Neural cell (in vitro differentiated cells): ENCODE measurements around the gene SOX13. TPM values are rescaled to one million over a fixed set of nuclear protein-coding genes. Genes with fewer than 3 reads are reported as not detected.

ENCODE experiments used
- H2AFZ ChIP-seq: fragments of 200-600, 300-800 bp; sonication (generic), shearing (Covaris generic); 2 replicates; pipeline ENCODE4 v1.6.0; 2014; ENCODE audit warnings: low read depth, mild to moderate bottlenecking, antibody characterized with exemption, low read length, moderate library complexity
- H3F3A ChIP-seq: fragments of 200-600 bp; shearing (Covaris generic); 2 replicates; pipeline ENCODE4 v1.6.1; 2016; ENCODE audit warnings: mild to moderate bottlenecking, moderate library complexity, mixed read lengths, antibody characterized with exemption, low read length; ENCODE audit not compliant: insufficient read depth, poor library complexity, severe bottlenecking
- H3K27ac ChIP-seq: fragments of 200-600, 300-800 bp; sonication (generic), shearing (Covaris generic); 2 replicates; pipeline ENCODE4 v1.5.1; 2014; ENCODE audit warnings: mild to moderate bottlenecking, low read length, moderate library complexity
- H3K27me3 ChIP-seq: fragments of 300-800, 200-600 bp; sonication (generic), shearing (Covaris generic); 2 replicates; pipeline ENCODE4 v1.6.0; 2014; ENCODE audit warnings: mild to moderate bottlenecking, low read depth, low read length, moderate library complexity; ENCODE audit not compliant: insufficient read depth
- H3K36me3 ChIP-seq: fragments of 300-800, 200-600 bp; sonication (generic), shearing (Covaris generic); 2 replicates; pipeline ENCODE4 v1.5.1; 2014; ENCODE audit warnings: mild to moderate bottlenecking, antibody characterized with exemption, low read length, moderate library complexity; ENCODE audit not compliant: insufficient read depth
- H3K4me2 ChIP-seq: fragments of 300-800, 200-600 bp; sonication (generic), shearing (Covaris generic); 2 replicates; pipeline ENCODE4 v1.6.0; 2014; ENCODE audit warnings: mild to moderate bottlenecking, low read length
- H3K4me3 ChIP-seq: fragments of 300-800, 200-600 bp; sonication (generic), shearing (Covaris generic); 2 replicates; pipeline ENCODE4 v1.5.1; 2014; ENCODE audit warnings: mild to moderate bottlenecking, low read length, moderate library complexity
- H3K79me2 ChIP-seq: fragments of 200-600 bp; shearing (Covaris generic); replicated peaks from 2 replicates; pipeline ENCODE4 v1.6.0; 2014; ENCODE audit warnings: mild to moderate bottlenecking, low read length, moderate library complexity; ENCODE audit not compliant: insufficient read depth
- H3K9ac ChIP-seq: fragments of 300-800, 200-600 bp; sonication (generic), shearing (Covaris generic); 2 replicates; pipeline ENCODE4 v1.6.1; 2016; ENCODE audit warnings: mild to moderate bottlenecking, low read length, mixed read lengths
- H3K9me2 ChIP-seq: fragments of 200-600 bp; shearing (Covaris generic); 2 replicates; pipeline ENCODE4 v1.6.1; 2016; ENCODE audit warnings: mild to moderate bottlenecking, low read length, mixed read lengths; ENCODE audit not compliant: insufficient read depth
- H3K9me3 ChIP-seq: fragments of 200-600, 300-800 bp; sonication (generic), shearing (Covaris generic); 2 replicates; pipeline ENCODE4 v1.6.1; 2016; ENCODE audit warnings: mild to moderate bottlenecking, mixed run types, low read length, moderate library complexity, mixed read lengths
- H4K20me1 ChIP-seq: fragments of 200-600 bp; shearing (Covaris generic); 2 replicates; pipeline ENCODE4 v1.6.1; 2016; ENCODE audit warnings: mild to moderate bottlenecking, mixed run types; ENCODE audit not compliant: insufficient read depth
- CTCF ChIP-seq: fragments of 450-650 bp; IDR thresholded peaks from 2 replicates; pipeline ENCODE4 v1.5.1; 2014; ENCODE audit warnings: antibody characterized with exemption, mild to moderate bottlenecking, moderate library complexity; ENCODE audit not compliant: poor library complexity, severe bottlenecking
- EP300 ChIP-seq: fragments of 450-650 bp; conservative IDR thresholded peaks from 2 replicates; pipeline ENCODE4 v1.6.1; 2014; ENCODE audit warnings: antibody characterized with exemption, mild to moderate bottlenecking, moderate library complexity; ENCODE audit not compliant: poor library complexity, severe bottlenecking
- EZH2 ChIP-seq: fragments of 200-600, 300-800 bp; shearing (Covaris generic), sonication (generic); IDR thresholded peaks from 2 replicates; pipeline ENCODE4 v1.6.1; 2014; ENCODE audit warnings: antibody characterized with exemption, low read length, borderline replicate concordance, mild to moderate bottlenecking; ENCODE audit not compliant: insufficient read depth, poor library complexity, severe bottlenecking
- MXI1 ChIP-seq: fragments of 450-650 bp; conservative IDR thresholded peaks from 2 replicates; pipeline ENCODE4 v1.6.1; 2014; ENCODE audit warnings: antibody characterized with exemption, mild to moderate bottlenecking; ENCODE audit not compliant: poor library complexity, severe bottlenecking
- REST ChIP-seq: IDR thresholded peaks from 2 replicates; pipeline ENCODE4 v1.6.1; 2012; ENCODE audit warnings: borderline replicate concordance
- SMC3 ChIP-seq: fragments of 450-650 bp; conservative IDR thresholded peaks from 2 replicates; pipeline ENCODE4 v1.6.1; 2014; ENCODE audit warnings: antibody characterized with exemption, mild to moderate bottlenecking, moderate library complexity; ENCODE audit not compliant: poor library complexity
- polyA plus RNA-seq: library from polyadenylated mRNA; depleted of rRNA; stranded (reverse); fragments of >200 nt; gene quantifications from 2 replicates; pipeline ENCODE4 v1.2.3, GENCODE V29; 2014

SOX13 gene
- polyA plus RNA-seq, 1 donor from 2014 or later = 1.7 TPM

DNA sequence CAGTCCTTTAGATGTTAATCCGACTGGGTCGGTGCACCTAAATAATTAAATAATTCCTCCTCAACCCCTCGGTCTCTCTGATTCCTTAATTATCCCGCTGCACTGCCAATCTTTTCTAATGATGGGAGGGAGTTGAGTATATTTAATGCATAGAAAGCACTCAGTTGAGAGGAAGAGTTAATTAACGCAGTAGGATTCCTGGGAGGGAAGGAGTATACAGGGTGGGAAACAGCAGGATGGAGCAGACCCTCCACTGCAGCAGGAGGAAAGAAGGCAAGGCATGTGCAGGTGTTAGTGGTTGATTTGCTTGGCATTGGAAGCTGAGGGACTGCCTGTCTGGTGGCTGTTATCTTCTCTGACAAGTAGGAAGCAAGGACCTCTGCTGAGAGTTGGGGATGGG lies 103.1 kb downstream of the SOX13 start:
- no peaks in the 10 kb centered on the region for H4K20me1 ChIP-seq
- H3F3A ChIP-seq = no peaks in the 10 kb centered on the region
- H3K27ac ChIP-seq = peak overlapping the region; percentile 28
- no peak overlapping the region for H2AFZ ChIP-seq
- H3K9ac ChIP-seq = no peak overlapping the region
- H3K27me3 ChIP-seq = no peaks in the 10 kb centered on the region
- H3K79me2 ChIP-seq = no peaks in the 10 kb centered on the region
- no peaks in the 10 kb centered on the region for H3K9me2 ChIP-seq
- no peaks in the 10 kb centered on the region for H3K9me3 ChIP-seq
- no peaks in the 10 kb centered on the region for H3K36me3 ChIP-seq
- peak overlapping the region; percentile 4 for H3K4me3 ChIP-seq
- peak; percentile 33 for TF ChIP-seq REST
- no peak for TF ChIP-seq EZH2
- H3K4me2 ChIP-seq = no peak overlapping the region

DNA sequence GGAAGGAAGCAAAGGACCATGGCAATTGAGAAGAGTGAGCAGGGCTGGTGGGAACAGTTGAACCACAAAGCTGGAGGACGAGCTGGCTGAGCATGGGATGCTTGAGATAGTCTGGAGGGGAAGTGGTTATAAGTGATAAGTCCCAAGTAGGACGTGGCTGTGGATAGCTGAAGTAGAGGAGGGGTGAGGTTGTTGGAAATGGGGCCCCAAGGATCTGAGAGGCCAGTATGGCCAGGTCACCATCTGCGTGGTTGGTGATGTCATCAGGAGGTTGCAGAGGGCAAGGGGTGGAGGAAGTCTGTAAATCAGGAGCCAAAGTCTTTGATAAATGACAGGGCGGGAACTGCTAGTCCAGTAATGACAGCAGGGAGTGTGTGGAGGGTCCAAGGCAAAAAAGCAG lies 104.2 kb downstream of the SOX13 start:
- Histone ChIP-seq H4K20me1 (no peaks in the 10 kb centered on the region), H2AFZ (no peak overlapping the region)

More for the DNA sequence above, 104.2 kb downstream of the SOX13 start:
- Histone ChIP-seq H3K4me3 (no peak overlapping the region), H3K36me3 (no peaks in the 10 kb centered on the region), H3K27ac (no peak overlapping the region), H3K79me2 (no peaks in the 10 kb centered on the region), H3K27me3 (no peaks in the 10 kb centered on the region), H3K9ac (no peak overlapping the region), H3K4me2 (no peak overlapping the region), H3F3A (no peaks in the 10 kb centered on the region), H3K9me3 (no peaks in the 10 kb centered on the region), H3K9me2 (no peaks in the 10 kb centered on the region)
- TF ChIP-seq SMC3 = no peak
- no peak for TF ChIP-seq MXI1
- no peak for TF ChIP-seq CTCF
- TF ChIP-seq REST = no peak
- TF ChIP-seq EP300 = no peak

Other genes starting within 250 kb of the SOX13 start
- gene SNRPE, start 211.5 kb upstream of the SOX13 start, polyA plus RNA-seq = 208 and 373 TPM in 2 replicates
- 26.3 and 26.7 TPM in 2 replicates for gene ETNK2, start 78.9 kb downstream of the SOX13 start, polyA plus RNA-seq
- gene REN, start 93.2 kb downstream of the SOX13 start, polyA plus RNA-seq = not detected in 2 replicates
- not detected in 2 replicates for gene KISS1, start 123.4 kb downstream of the SOX13 start, polyA plus RNA-seq
- gene GOLT1A, start 140.9 kb downstream of the SOX13 start, polyA plus RNA-seq = 1.1 TPM in 1 of 2 replicates, not detected in the other